ENCODE measurements around the gene ATP8B4. TPM values are rescaled to one million over a fixed set of nuclear protein-coding genes. Genes with fewer than 3 reads are reported as not detected.

The ATP8B4 gene
- total and polyA plus RNA-seq, 7 donors = 1.2 to 11.1 (median 4.9) TPM

DNA sequence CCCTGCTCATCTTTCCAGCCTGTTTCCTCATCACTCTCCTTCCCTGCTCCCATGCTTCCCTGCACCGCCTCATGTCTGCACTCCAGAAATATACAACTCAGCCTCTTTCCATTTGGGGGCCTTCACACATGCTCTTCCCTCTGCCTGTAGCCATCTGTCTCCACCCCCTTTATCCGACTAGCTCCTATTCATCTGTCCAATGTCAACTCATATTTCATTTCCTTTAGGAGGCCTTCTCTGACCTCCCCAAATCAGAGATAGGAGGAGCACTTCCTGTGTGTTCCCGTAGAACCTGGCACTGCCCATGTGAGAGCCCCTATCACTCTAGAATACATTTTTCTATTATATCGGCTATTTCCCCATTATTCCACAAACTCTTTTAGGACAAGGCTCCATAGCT is 10.6 kb downstream of the ATP8B4 start:
- TF ChIP-seq POLR2AphosphoS5 (IDR thresholded peaks at IDR 0.05) (no peak), EP300 (IDR thresholded peaks at IDR 0.05) (no peak), POLR2A (IDR thresholded peaks at IDR 0.05) (no peak)
- TF ChIP-seq, protein P1, sequence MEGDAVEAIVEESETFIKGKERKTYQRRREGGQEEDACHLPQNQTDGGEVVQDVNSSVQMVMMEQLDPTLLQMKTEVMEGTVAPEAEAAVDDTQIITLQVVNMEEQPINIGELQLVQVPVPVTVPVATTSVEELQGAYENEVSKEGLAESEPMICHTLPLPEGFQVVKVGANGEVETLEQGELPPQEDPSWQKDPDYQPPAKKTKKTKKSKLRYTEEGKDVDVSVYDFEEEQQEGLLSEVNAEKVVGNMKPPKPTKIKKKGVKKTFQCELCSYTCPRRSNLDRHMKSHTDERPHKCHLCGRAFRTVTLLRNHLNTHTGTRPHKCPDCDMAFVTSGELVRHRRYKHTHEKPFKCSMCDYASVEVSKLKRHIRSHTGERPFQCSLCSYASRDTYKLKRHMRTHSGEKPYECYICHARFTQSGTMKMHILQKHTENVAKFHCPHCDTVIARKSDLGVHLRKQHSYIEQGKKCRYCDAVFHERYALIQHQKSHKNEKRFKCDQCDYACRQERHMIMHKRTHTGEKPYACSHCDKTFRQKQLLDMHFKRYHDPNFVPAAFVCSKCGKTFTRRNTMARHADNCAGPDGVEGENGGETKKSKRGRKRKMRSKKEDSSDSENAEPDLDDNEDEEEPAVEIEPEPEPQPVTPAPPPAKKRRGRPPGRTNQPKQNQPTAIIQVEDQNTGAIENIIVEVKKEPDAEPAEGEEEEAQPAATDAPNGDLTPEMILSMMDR (IDR thresholded peaks at IDR 0.05) = no peak
- no peak for DNase-seq
- no peaks in the 10 kb centered on the region for H3K4me1 ChIP-seq
- intact Hi-C loops (cut with DNase I) = no loop called here
- 76 to 78% methylated on average over 4 of the region's 4 CpGs for WGBS, 2 donors
- no peaks in the 10 kb centered on the region for H3K36me3 ChIP-seq
- peak overlapping the region in 3 of 4 donors; percentile 22 to 40 (median 30) for H3K27ac ChIP-seq
- H3K4me3 ChIP-seq = no peak overlapping the region
- H3K27me3 ChIP-seq = no peaks in the 10 kb centered on the region
- H3K9me3 ChIP-seq = no peaks in the 10 kb centered on the region

DNA sequence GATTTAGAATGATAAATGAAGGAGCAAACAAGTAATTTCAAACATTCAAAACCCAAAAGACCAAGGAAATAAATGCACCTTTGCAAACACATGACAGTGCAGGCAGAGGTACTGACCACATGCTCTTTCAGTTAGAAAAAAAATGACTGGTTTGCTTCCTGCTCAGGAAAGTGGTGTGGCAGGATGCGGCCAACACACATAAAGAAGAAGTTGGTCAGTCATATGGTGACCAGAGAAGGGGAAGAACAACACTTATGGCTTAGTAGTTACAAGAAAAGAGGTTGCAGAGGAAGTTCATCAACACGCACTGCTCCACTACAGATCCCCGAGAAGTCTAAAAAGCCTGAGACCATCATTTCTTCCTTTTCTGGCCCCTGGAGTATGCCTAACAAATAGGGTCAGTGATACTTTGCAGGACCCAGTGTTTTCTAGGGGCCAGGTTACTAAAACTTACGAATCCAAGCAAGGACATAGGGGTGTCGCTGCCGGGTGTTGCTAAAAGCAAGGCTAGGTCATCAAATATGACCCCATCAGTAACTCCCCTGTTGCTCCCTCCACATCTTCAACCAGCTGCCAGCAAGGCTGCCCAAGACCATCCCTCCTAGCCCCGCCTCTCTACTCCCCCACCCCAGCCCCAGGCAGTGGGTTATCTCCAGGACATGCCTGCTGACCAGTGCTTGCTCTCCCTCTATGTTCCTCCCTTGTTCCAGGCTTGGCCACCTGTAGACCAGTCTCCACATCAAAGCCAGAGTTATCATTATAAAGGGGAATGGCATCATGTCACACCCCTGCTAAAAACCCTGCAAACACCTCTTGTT is 11.2 kb downstream of the ATP8B4 start:
- intact Hi-C loops (cut with DNase I) = no loop called here
- Histone ChIP-seq H3K36me3 (no peaks in the 10 kb centered on the region), H3K27me3 (no peaks in the 10 kb centered on the region), H3K4me3 (no peak overlapping the region), H3K4me1 (no peaks in the 10 kb centered on the region), H3K27ac (peak overlapping the region in 3 of 4 donors; percentile 22 to 40 (median 30)), H3K9me3 (no peaks in the 10 kb centered on the region)
- TF ChIP-seq, protein P1 (IDR thresholded peaks at IDR 0.05) = no peak
- TF ChIP-seq POLR2AphosphoS5 (IDR thresholded peaks at IDR 0.05) (peak in 2 of 4 donors; percentile 25 to 34), POLR2A (IDR thresholded peaks at IDR 0.05) (no peak), EP300 (IDR thresholded peaks at IDR 0.05) (no peak)
- 72 to 80% methylated on average over 7 of the region's 7 CpGs for WGBS, 2 donors
- DNase-seq = no peak

DNA sequence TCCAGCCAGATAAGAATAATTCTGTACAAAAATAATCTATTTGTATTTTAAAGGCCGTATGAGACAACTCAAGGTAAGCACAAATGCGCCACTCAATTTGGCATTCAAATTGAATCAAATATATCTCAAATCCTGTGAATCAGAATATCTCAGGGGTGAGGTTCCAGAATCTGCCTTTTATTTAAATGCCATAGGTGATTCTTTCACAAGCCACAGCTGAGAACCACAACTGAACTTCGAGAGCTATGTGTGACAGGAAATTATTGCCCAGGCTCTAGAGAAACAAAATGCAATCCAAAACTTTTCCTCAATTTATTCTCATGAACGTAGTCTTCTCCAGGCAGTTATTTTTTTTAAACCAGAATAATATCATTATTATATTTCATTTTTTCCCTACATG is 11.9 kb downstream of the ATP8B4 start:
- TF ChIP-seq POLR2AphosphoS5 (IDR thresholded peaks at IDR 0.05) (no peak), EP300 (IDR thresholded peaks at IDR 0.05) (no peak), POLR2A (IDR thresholded peaks at IDR 0.05) (no peak)
- TF ChIP-seq, protein P1 (IDR thresholded peaks at IDR 0.05) = no peak
- Histone ChIP-seq H3K4me1 (no peaks in the 10 kb centered on the region), H3K4me3 (no peak overlapping the region), H3K9me3 (no peaks in the 10 kb centered on the region), H3K27ac (peak overlapping the region in 1 of 4 donors; percentile 19), H3K27me3 (no peaks in the 10 kb centered on the region), H3K36me3 (no peaks in the 10 kb centered on the region)
- WGBS, 2 donors = 64 to 74% methylated on average over 4 of the region's 4 CpGs
- DNase-seq = no peak
- intact Hi-C loops (cut with DNase I) = no loop called here

DNA sequence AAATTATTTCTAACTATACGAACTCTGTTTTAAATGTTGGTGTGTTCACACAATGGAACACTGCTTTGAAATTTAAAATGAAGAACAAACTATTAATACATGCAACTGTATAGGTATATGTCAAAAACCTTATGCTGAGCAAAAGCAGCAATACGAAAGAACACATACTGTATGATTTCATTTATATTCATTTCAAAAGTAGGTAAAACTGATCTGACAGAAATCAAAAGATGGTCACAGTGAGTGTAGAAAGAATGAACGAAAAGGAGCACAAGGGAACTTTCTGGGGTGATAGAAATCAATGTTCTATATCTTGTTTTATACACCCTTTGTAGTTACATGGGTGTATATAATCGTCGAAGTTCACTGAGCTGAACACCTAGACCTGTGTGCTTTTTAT is 12.6 kb downstream of the ATP8B4 start:
- 83 to 91% methylated on average over 5 of the region's 5 CpGs for WGBS, 2 donors
- H3K36me3 ChIP-seq = no peaks in the 10 kb centered on the region
- no peaks in the 10 kb centered on the region for H3K4me1 ChIP-seq
- H3K9me3 ChIP-seq = no peaks in the 10 kb centered on the region
- no peak for DNase-seq
- H3K27ac ChIP-seq = no peak overlapping the region
- intact Hi-C loops (cut with DNase I) = no loop called here
- TF ChIP-seq POLR2A (IDR thresholded peaks at IDR 0.05) (no peak), EP300 (IDR thresholded peaks at IDR 0.05) (no peak)
- H3K4me3 ChIP-seq = no peak overlapping the region
- H3K27me3 ChIP-seq = no peaks in the 10 kb centered on the region

DNA sequence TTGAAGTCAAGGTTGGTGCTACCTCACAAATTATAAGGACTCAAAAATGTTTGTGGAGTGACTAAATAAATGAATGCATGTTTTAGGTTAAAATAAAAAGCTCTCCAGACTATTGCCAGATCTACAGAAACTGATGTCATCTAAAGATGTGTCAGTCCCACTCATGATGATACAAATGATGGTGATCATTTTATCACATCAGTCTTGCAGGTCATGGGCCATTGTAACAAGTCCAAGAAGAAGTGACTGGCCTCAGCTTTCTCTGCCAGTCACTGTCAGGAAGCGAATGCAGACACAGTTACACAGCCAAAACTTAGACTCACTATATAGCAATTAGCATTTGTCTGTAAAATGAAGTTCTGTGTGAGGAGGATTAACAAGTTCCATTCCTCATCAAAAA is 18.5 kb downstream of the ATP8B4 start:
- Histone ChIP-seq H3K36me3 (no peaks in the 10 kb centered on the region), H3K4me3 (no peak overlapping the region), H3K27ac (no peak overlapping the region), H3K9me3 (no peaks in the 10 kb centered on the region), H3K27me3 (no peaks in the 10 kb centered on the region), H3K4me1 (no peaks in the 10 kb centered on the region)
- 95 to 96% methylated on average over 1 of the region's 1 CpG for WGBS, 2 donors
- TF ChIP-seq POLR2AphosphoS5 (IDR thresholded peaks at IDR 0.05) (no peak), EP300 (IDR thresholded peaks at IDR 0.05) (no peak), POLR2A (IDR thresholded peaks at IDR 0.05) (no peak)
- TF ChIP-seq, protein P1 (IDR thresholded peaks at IDR 0.05) = no peak
- intact Hi-C loops (cut with DNase I) = no loop called here
- no peak for DNase-seq

Measured in sigmoid colon (tissue), 7 donors.